NCI-H748 treated with DMSO at 0.1 percent for 48 hours (cell line): Measurements from ENCODE around the gene DPP10.
A peak's percentile ranks its signal among the peaks of the same experiment; 100 is the strongest.
"Not testable (repeated sequence)": the region's sequence is repeated elsewhere in the genome, so short reads cannot be mapped to it uniquely, and the experiment has no call there.

ENCODE experiments used
- DNase-seq: peaks from one replicate; lab custom pipeline; 2025; lab: John Stamatoyannopoulos, UW

Gene DPP10

DNA sequence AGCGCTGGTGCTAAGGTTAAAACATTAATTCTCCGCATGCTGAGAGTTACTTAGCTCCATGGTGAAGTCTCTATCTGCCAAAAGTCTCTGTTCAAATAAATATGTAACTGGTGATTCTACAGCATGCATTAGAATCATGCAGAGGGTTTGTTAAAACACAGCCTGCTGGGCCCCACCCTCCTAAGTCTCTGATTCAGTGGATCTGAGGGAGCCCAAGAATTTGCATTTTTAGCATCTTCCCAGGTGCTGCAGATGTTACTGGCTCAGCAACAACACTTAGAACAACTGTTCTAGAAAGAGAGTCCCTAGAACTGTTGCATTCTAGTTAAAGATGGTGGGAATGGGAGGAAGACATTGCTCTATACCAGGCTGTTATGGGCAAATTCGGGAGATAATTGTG lies 73.4 kb downstream of the DPP10 start:
- DNase-seq: no peak

DNA sequence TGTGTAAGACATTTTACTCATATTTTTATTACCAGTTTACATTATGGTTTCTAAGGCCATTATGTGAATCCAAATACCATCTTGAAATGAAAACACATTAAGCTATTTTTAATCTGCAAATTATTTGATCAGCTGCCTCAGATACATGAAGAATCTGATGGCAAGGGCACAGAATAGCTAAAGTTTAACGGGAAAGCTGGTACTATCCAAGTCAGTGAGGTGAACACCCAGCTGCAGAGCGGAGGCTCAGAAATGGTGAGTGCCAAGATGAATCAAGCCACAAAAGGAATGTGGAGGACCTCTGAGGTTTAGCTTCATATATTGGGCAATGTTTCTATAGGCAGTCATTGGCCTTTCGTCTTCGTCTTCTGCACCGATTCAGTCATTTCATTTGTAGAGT lies 75.1 kb downstream of the DPP10 start:
- no peak for DNase-seq

DNA sequence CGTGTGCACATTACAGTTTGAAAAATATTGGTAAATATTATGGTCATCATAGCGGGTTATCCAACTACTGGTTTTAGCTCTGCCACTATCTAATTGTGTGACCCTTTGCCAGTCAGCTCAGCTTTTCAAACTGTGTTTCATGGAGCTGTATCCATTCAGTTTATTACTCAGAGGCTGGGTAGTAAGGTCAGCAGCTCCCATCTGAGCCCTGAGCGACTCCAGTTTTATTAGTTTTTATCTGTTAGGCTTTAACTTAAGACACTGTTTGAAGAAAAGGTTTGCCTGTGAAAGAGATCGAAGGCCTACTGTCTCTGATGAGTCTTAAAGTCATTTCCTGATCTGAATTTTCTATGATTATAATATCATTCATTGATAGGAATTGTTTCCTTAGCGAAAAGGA lies 76.3 kb downstream of the DPP10 start:
- DNase-seq: no peak

DNA sequence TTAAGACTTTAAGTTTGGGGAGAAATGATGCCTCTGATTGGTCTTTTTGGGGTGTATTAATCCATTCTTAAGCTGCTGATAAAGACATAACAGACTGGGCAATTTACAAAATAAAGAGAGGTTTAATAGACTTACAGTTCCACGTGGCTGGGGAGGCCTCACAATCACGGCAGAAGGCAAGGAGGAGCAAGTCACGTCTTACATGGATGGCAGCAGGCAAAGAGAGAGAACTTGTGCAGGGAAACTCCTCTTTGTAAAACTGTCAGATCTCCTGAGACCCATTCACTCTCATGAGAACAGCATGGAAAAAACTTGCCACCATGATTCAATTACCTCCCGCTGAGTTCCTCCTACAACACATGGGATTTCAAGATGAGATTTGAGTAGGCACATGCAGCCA lies 80.2 kb downstream of the DPP10 start:
- not testable (repeated sequence) for DNase-seq

DNA sequence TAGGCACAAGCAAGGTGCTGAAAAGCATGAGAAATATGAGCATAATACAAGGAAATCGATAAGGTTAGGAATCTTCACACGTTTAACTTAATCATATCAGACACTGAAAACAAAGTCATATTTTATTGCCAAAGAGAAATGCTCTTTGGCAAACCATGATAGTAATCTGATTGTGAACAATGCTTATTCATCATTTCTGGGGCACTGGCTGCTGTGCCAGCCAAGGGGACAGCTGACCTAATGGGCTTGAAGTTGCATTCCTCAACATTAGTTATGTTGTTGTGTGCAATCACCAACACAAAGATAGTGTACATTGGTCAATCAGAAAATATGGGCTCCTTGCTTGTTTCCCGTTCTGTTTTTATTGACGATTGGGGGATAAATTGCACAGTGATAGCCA lies 83.5 kb downstream of the DPP10 start:
- no peak for DNase-seq

DNA sequence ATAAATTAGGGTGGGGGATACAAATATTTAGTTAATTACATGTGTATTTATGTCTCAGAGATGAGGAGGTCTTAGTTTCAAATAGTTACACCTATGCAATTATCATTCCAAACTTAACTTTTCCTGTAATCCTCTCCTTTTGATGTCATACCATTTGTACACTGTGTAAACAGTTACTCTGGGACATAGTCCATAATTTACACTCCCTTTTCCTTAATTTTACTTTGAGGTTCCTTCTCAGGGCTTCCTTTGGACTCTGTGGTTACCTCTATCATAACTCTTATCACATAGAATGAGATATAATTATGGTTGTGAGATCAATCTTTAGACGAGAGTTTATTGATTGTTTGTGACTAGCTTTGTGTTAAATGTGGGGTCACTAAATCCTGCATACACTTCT lies 84.4 kb downstream of the DPP10 start:
- DNase-seq: no peak

DNA sequence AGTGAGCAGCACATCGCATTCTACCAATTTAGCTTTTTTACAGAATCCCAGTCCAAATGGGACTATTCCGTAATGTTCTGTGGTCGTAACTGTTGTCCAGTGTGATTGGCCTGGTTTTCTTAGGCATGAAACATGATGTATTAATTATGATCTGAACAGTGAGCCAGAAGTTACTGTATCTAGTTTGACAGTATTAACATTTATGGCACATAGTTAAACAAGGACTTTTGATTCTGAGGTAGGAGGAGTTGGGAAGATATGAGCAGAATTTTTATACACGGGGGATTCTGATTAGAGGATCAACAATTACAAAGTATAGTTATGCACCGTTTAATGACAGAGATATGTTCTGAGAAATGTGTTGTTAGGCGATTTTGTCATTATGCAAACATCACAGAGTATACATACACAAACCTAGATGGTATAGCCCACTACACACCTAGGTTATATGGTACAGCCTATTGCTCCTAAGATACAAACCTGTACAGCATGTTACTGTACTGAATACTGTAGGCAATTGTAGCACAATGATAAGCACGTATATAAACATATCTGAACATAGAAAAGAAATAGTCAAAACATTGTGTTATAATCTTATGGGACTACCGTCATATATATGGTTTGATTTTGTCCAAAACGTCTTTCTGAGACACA lies 85.0 kb downstream of the DPP10 start:
- DNase-seq: no peak

DNA sequence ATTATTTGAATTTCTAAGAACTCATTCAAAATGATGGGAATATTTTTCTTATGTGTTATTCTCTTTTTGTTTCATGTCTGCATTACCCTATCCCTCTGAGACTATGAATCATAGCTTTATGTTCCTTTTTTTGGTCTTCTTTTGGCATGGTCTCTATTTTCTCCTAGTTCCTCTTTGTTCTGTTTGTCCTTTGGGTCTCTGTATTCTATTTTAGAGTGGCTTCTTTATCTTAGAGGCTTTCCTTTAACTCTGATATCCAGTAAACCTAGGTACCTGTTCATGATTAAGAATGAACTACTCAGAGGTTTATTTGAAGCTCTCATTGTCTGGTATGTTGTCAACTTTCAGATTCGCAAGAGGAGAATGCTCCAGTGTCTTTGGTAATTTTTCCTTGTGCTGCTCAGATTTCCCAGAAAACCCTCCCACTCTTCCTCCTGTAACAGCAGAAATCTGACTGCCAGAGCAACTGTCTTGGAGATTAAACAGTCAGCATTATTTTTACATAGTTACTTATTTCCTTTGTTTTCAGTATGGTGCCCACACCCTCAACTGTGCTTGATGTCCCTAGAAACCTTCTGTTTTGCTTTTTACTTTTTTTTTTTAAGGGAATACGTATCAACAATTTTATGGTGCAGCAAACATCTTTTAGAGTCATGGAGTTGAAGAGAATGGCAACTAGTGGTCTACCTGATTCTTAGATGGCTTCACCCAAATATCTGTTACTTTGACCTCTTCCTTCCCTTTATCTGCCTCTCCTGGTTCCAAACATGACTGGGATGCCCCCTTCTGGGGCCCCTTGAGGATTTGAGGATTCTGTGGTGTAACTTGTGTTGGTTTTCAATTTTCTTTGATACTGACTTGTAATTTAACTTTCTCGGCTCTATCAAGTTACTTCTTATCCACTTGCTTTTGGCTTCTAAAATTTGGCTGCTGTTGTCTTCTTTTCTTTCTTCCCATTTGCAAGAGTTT lies 92.0 kb downstream of the DPP10 start:
- no peak for DNase-seq

DNA sequence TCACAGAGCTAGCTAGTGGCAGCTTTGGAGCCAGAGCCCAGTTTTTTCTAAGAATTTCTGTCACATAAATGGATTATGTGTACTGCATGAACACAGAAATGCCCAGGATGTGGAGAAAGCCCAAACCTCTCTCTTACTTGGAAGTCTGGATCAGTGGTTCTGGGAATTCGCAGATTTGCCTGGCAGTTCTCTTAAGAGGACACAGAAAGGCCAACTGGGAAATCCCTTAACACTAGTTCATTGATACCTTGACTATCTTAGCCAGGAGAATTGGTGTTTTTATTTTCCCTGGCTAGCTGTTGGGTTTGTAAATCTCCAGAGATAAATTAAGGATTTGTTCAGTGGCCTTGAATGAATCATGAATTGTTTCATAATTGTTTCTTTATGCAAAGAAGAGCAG lies 95.3 kb downstream of the DPP10 start:
- no peak for DNase-seq

DNA sequence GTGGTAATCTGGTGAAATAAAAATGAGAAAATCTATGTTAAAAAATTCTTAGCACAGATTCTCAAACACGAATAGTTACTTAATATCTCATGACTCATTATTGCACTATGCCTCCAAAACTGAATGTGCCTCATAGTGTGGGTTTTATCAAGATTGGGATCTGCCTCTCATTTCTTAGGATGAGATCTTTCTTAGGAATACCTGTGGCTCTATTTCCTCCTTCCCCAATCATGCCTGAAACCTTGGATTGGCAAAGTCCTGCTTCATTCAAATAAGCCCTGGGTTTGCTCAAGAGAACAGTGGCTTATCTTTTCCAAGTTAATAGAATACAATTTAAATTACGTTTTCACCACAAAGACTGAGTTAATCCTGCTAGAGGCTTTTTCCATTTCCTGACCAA lies 100.3 kb downstream of the DPP10 start:
- no peak for DNase-seq

DNA sequence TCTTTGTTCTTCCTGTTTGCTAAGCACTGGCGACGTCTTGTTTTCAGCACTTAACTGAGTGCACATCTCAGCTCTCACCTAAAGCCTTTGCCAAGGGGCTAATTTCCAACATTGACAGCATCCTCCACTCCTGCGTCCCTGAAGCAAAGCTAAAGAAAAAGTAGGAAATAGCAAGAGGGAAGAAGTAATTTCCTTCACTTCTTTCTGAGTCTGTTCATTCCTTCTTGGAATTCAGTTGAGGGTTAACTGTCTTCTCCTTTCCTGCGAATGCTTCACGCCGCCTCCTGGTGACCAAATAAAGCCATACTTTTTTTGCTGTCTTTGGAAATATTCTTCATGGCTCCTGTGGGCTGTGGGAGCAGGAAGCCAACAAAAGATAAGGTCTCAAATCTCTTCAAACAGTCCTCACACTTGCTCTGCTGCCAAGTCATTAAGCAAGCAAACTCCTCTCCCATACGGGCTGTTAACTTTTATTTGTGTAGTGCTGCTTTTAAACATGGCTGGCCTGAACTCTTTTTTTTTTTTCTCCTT lies 100.9 kb downstream of the DPP10 start:
- DNase-seq: no peak

DNA sequence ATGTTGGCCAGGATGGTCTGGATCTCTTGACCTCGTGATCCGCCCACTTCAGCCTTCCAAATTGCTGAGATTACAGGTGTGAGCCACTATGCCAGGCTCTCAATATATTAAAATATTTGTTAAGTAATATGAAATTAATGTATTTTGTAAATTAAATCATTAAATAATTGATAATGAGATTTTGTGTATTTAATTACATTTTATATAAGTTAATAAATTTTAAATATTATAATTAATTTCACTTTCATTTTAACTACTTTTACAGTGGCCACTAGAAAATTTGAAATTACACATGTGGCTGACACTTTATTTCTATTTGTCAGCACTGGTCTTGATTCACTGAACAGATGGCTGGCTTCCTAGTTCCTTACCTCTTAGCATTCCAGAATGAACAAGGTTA lies 102.6 kb downstream of the DPP10 start:
- DNase-seq: no peak

DNA sequence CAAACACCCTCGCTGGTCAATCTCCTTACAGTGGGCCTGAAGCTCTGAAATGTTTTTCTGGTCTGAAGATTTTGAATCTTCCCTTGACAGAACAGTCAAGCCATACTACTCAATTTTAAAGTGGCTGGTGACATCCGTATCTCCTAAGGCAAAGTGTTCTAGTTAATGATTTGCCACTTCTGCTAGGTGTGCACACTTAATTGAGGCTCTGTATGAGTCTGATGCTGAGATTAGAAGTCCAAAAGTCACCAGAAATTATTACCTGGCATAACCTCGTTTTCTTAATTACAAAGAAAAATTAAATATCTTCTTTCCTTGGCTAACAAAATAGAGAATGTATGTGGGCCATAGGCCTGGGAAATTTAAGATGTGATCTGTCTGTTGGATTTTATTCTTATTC lies 104.1 kb downstream of the DPP10 start:
- no peak for DNase-seq

DNA sequence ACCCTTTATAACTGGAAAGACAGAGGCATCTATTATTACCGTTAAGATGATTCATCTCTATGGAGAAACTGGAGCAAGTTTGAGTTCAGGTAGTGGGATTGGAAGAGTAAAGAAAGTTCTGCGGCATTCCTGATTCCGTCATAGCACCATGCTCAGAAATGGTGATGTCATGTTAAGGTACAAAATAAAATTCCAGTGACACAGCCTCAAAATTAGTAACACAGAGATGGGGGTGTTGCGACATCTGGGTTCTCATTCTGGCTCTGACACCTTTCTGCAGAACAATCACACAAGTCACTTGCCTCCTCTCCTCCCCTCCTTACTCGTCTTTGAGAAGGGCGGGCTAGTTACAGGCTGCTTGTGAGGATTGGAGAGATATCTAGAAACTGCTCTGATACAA lies 105.7 kb downstream of the DPP10 start:
- no peak for DNase-seq

DNA sequence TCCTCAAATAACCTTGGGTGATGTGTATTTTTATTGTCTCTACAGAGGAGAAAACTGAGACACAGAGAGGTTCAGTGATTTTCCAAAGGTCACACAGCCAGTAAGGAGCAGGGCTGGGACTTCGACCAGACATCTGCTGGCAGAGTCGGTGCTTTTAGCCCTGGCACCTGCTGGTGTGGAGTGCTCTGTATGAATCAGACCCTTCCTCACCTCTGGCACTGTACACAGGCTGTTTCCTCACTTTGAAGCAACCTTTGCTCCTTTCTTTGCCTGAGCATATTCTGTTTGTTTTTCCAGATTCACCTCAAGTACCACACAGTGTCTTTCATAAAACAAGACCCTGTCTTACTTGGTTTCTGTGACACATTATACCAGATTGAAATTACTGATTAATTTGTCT lies 107.9 kb downstream of the DPP10 start:
- no peak for DNase-seq

DNA sequence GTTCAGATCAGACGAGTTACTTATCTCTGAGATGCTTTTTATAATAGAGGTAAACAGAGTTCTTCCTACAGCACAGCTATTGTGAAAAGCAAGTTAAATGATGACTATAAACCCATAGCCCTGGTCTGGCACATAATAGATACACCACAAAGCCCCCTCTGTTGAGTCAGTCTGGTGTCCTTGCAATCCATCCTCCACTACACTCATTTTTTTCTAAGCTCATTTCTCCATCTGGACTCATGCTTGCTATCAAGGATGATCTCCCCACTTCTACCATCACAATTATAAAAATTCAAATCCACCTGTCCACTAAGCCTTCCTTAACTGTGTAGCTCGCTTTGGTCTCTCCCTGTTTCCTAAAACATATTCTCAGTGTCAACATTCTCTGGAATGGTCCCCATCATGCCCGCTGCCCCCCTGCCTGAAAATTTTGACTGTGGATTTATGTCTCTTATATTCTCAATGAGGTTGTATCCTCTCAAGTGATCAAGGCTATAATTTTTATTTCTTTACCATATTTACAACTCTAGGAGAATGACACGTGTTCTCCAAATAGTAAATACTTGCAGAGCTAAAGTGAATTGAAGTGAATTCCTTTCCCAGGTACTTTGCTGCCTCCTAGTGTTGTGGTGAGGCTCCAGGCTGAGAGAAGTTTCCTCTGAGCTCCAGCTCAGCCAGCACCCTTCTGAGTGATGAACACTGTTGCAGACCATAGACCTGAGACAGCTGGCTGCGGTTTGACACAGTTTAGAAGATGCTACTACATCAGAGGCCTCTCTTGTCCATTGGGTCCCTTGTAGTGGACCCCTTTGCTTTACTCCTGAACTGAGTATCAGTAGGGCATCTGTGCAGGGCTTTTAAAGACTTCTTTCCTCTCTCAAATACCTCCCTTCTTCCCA lies 108.7 kb downstream of the DPP10 start:
- peak; percentile 4 for DNase-seq

DNA sequence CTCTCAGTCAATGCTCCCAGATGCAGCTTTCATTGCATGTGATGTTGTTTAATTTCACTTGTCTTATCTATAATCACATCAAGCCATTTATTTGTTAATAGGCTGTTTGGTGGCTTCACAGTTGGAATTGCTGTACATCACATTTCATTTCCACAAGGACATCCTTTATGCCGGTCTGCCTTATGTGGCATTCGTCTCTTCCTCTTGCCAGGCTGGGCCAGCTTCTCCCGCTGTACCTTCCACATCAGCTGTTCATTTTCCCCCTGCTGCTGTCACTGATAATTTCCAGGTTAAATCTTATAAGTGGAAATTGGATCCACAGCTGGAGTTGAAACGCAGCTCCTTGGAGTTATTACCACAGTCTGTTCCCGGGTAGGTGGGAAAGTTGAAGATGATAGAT lies 110.6 kb downstream of the DPP10 start:
- no peak for DNase-seq

DNA sequence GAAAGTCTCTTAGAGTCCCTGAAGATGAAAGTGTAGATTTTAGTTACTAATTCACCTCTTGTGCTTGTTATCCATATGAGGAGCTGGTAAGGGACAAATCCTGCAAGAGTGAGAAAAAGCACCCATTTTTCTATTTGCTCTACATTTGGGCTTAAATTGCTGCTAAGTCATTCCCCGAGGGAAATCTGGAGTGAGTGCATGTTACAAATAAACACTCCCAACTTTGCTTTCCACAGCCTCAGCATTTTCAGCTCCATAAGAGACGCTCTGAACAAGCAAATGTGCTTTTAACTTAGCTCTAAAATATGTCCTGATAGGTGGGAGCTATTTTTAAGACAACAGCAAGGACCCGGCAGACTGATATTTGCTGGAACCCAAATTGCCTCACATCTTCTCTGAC lies 126.7 kb downstream of the DPP10 start:
- no peak for DNase-seq

DNA sequence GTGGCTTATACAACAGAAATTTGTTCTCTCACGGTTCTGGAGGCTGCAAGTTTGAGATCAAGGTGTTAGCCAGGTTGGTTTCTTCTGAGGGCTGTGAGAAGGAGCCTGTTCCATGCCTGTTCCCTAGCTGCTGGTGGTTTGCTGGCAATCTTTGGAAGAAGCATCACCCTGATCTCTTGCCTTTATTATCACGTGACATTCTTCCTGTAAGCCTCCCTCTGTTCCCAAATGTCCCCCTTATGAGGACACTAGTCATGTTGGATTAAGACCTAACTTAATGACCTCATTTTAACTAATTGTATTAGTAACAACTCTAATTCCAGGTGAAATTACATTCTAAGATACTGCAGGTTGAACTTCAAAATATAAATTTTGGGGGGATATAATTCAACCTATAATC lies 135.2 kb downstream of the DPP10 start:
- no peak for DNase-seq

DNA sequence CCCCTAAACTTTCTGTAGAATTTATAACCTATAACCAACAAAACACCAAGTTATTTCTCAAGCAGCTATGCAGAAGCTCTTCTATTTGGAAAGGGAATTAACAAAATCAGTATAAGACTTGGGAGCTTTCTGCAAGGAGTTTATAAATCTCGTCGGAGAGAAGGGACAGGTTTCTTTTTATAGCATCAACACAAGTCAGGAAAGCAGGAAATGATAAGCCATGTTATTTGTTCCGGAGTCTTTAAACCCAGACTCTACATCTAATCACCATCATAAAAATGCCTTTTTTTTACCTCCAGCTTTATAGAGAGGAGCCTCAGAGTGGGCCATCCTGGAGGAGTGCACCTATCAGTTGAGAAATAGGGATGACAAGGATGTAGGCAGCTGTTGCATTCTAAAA lies 137.1 kb downstream of the DPP10 start:
- DNase-seq: no peak

DNA sequence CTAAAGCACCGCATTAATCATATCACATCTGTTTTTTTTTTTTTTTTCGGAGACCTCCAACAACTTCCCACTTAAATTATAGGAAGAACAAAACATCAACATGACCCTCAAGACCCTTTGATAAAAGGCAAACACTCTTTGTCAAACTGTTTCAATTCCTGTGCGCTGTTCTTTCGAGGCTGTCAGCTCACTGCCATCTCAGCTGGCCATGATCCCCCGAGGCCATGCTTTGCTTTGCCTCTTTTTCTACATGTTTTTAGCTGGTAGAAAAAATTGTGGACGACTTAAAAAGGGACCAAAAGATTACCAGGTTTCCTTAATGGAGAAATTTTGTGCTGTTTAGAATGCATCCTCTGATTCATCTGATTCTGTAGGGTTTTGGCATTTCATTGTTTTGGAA lies 138.2 kb downstream of the DPP10 start:
- DNase-seq: no peak

DNA sequence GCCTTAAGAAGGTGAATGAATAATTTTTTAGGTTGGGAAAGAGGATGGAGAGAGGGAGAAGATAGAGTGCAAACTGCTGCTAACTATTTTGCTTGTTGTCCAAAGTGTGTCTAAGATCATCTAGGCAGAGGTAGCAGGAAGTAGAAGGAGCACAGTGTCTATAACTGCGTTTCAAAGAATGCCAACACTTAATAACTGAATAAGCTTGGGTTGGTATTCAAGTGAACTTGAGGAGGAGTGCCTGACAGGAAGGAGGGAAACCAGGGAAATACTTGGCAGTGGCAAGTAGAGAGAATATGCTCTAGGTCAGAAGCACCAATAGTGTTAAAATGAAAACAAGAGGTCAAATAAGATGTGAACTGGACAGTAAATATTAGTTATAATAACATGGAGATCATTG lies 155.9 kb downstream of the DPP10 start:
- DNase-seq: no peak
